ENCODE data around the gene ZNF354B.
"Not testable (repeated sequence)": the region's sequence is repeated elsewhere in the genome, so short reads cannot be mapped to it uniquely, and the experiment has no call there.

Gene ZNF354B

GRCh38 chr5:178883115-178883694 is 23.5 kb downstream of the ZNF354B start:
- not testable (repeated sequence) for DNase-seq (ENCODE audit: extremely low read depth in 1 of 2, low read depth in 1 of 2)

- DNase-seq (ENCODE audit: extremely low read depth in 1 of 2, low read depth in 1 of 2): no peak
These were observed 24.2 kb downstream of the ZNF354B start for GRCh38 chr5:178883815-178884430.

DNA sequence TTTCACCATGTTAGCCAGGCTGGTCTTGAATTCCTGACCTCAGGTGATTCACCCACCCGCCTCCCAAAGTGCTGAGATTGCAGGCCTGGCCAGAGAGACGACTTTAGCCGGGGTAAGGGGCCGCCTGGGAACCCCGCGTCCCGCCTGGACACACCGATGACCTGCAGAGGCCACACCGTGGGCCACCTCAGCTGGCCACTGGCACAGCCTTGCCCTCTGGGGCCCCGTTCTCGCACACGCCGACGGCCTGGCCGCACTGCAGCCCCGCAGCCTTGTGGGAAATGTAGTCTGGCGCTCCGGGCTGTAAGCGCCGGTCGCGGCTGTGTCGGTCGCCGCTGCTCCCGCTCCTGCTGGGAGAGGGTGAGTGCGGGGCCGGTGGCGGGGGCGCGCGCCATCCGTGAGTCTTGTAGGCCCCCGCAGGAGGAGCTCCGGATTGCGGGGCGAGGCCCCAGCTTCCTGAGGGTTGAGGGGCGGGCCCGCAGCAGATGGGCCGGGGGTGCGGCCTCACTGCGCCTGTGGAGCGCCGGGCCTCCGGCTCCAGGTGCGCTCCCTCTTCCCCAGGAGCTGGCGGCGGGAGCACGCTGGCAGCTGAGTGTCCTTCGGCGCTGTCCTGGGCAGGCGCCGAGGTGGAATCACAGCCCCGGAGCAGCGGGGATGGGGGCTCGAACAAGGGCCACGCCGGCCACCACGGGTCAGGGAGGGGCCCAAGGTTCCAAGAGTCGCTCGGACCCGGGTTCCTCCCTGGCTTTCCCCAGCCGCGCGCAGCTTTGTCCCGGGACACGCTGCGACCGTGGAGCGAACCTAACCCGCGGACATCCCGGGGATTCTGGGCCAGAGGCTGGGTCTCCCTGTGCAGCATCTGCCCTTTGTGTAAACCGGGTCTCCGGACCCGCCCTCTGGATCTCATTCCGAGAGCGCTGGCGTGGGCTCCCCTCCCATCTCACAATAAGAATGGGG is 36.1 kb downstream of the ZNF354B start, which contains the start of gene ZFP2:
Gene ZFP2 (plus strand): TSS at position 299 of the 957 bp plus-strand sequence. CDS start 35,401 bp downstream, outside the sequence.
- no peak for DNase-seq (ENCODE audit: extremely low read depth in 1 of 2, low read depth in 1 of 2)

GRCh38 chr5:178899289-178899688 is 39.5 kb downstream of the ZNF354B start:
- no peak for DNase-seq (ENCODE audit: extremely low read depth in 1 of 2, low read depth in 1 of 2)

DNA sequence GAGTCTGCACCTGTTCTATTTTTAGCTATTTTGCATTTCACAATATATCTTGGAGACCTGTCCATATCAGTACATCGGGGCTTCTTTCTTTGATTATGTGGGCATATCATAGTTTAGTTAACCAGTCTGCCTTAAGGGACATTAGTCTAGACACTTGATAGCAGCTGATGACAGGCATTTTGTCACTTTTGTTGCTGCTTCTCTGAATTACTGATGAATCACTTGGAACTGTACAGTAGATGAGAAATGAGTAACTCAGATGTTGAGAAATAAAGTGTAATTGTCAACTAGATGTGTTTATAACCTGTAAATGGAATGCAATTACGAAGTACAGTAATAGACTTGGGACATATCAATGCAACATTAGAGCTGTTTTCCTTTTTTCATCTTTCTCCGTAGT is 43.1 kb downstream of the ZNF354B start:
- no peak for DNase-seq (ENCODE audit: extremely low read depth in 1 of 2, low read depth in 1 of 2)

- no peak for DNase-seq (ENCODE audit: extremely low read depth in 1 of 2, low read depth in 1 of 2)
These were observed 72.3 kb downstream of the ZNF354B start for GRCh38 chr5:178931846-178932760.

All from activated CD8-positive, alpha-beta memory T cell treated with anti-CD3 and anti-CD28 coated beads for 1 hour (primary cell).